Stimulated activated naive B cell treated with anti-CD40 and anti-IgM and Interleukin-4, amounts not matched to agents 10 μg/mL and 1 μg/mL and 100 μg/mL, for 72 hours (primary cell): Measurements from ENCODE around the gene AGPAT2.
"Not testable (repeated sequence)": the region's sequence is repeated elsewhere in the genome, so short reads cannot be mapped to it uniquely, and the experiment has no call there.

Experiments
- ATAC-seq, 2 donors: fragments of 150-1000 bp; cut with Tn5 transposase; replicated peaks; 2 replicates each; pipeline ENCODE4 v1.10.0; 2021; ENCODE audit warnings: moderate library complexity in 1 of 2
- DNase-seq: peaks from one replicate; pipeline ENCODE4 v3.0.0; 2021
- H3K27ac Mint-ChIP-seq: one replicate; pipeline ENCODE4 v1.8.0; 2022; ENCODE audit warnings: mild to moderate bottlenecking, mixed read lengths
- H3K27me3 Mint-ChIP-seq, 2 donors: one replicate each; pipeline ENCODE4 v1.8.0; 2022; ENCODE audit warnings: mixed read lengths in 2 of 2
- H3K36me3 Mint-ChIP-seq, 2 donors: one replicate each; pipeline ENCODE4 v1.8.0; 2022; ENCODE audit warnings: mixed read lengths in 2 of 2, mild to moderate bottlenecking in 1 of 2
- H3K4me1 Mint-ChIP-seq, 2 donors: one replicate each; pipeline ENCODE4 v1.8.0; 2022; ENCODE audit warnings: mixed read lengths in 2 of 2, mild to moderate bottlenecking in 1 of 2
- H3K4me3 Mint-ChIP-seq, 2 donors: one replicate each; pipeline ENCODE4 v1.8.0; 2022; ENCODE audit warnings: mild to moderate bottlenecking in 2 of 2, mixed read lengths in 2 of 2, moderate library complexity in 1 of 2
- H3K9me3 Mint-ChIP-seq, 2 donors: one replicate each; pipeline ENCODE4 v1.8.0; 2022; ENCODE audit warnings: mixed read lengths in 2 of 2, mild to moderate bottlenecking in 1 of 2

Gene AGPAT2

DNA sequence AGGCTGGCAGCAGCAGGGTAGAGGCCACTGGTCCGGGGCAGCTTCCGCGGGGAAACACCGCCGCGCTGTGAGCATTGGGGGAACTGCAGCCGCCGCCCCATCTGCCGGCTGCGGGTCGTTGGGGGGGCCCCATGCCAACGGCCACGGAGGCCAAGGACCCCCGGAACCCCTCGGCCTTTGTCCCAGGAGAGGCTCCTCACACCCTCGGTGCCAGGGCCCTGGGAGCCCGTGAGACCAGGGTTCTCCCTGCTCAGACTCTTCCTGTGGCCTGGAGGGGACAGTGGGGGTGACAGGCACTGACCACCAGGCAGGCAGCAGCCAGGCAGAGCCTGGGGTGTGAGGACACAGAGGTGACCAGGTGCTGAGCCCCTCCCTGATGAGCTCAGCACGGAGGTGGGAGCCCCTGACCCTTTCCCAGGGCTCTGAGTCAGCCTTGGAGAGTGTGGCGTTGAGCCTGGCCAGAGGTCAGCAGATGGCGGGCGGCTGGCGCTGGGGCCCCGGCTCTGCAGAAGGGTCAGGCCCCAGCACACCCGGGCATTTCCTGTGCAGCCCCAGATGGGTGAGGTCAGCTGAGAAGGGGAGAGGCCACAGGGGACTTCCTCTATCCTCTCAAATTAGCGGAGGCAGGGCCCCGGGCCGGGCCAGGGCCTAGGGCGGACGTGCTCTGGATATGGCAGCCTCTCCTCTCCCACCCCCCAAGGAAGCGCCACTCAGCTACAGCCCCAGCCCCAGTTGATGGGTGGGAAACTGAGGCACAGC, 42.5 kb downstream of the AGPAT2 start:
- no peaks in the 10 kb centered on the region for H3K36me3 Mint-ChIP-seq
- peak overlapping the region in 1 of 2 donors; percentile 72 for H3K4me3 Mint-ChIP-seq
- no peak overlapping the region for H3K27ac Mint-ChIP-seq
- ATAC-seq: peak; percentile 92 to 96
- H3K27me3 Mint-ChIP-seq: peaks cover 26 to 57% of the 10 kb centered on the region in 2 donors
- peaks cover 11 to 46% of the 10 kb centered on the region in 2 donors for H3K4me1 Mint-ChIP-seq
- DNase-seq: peak; percentile 71
- H3K9me3 Mint-ChIP-seq: no peaks in the 10 kb centered on the region

DNA sequence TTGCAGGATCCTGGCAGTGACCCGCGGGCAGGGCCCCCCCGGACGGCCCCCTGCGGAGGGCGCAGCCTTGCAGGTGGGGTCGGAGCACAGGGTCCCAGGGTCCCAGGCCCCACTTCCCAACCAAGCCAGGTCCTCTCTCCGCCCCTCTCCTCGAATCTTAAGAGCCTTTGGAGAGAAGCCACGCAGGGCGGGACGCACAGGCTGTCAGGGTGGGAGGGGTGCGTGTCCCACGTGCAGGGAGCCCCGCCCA, 43.0 kb downstream of the AGPAT2 start:
- Mint-ChIP-seq H3K27me3 (peaks cover 26 to 57% of the 10 kb centered on the region in 2 donors), H3K27ac (no peak overlapping the region), H3K4me1 (peaks cover 11 to 46% of the 10 kb centered on the region in 2 donors), H3K9me3 (no peaks in the 10 kb centered on the region), H3K4me3 (peak overlapping the region in 1 of 2 donors; percentile 72), H3K36me3 (no peaks in the 10 kb centered on the region)
- ATAC-seq (no peak), DNase-seq (no peak)

DNA sequence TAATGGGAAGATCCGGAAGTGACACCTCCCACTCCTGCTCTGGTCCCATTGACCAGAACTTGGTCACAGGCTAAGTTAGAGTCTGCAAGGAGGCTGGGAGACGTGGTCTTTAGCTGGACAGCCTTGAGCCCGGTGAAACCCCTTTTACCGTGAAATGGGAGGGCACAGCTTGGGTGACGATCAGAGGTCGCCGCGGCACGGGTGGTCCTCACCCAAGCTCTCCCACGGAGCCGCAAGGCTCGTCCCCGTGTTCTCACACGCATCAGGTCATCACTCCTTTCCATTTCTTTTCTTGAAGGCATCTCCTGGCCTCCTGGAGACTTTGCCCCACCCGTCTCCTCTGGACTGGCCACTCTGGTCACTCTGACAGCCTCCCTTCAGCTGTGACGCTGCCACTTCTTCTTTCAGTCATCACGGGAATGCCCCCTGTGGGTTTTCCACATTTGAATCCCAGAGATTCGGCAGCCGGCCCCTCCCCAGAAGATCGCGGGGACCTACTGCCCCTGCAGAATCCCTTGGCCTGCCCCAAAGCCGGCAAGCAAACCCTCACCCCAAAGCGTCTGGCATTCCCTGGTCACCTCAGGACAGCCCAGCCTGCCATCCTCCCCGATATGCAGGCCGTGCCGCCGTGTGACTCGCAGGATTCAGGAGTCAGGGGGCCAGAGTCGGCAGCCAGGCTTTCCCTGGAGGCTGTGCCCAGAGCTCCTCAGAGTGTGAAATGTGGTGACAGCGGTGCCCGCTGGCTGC, 43.5 kb downstream of the AGPAT2 start:
- peak in 1 of 2 donors; percentile 4 for ATAC-seq
- H3K4me3 Mint-ChIP-seq: peak overlapping the region; percentile 10 to 25
- H3K27ac Mint-ChIP-seq: peak overlapping the region; percentile 47
- peaks cover 11 to 43% of the 10 kb centered on the region in 2 donors for H3K4me1 Mint-ChIP-seq
- DNase-seq: no peak
- no peaks in the 10 kb centered on the region for H3K36me3 Mint-ChIP-seq
- no peaks in the 10 kb centered on the region for H3K9me3 Mint-ChIP-seq
- peaks cover 24 to 55% of the 10 kb centered on the region in 2 donors for H3K27me3 Mint-ChIP-seq

DNA sequence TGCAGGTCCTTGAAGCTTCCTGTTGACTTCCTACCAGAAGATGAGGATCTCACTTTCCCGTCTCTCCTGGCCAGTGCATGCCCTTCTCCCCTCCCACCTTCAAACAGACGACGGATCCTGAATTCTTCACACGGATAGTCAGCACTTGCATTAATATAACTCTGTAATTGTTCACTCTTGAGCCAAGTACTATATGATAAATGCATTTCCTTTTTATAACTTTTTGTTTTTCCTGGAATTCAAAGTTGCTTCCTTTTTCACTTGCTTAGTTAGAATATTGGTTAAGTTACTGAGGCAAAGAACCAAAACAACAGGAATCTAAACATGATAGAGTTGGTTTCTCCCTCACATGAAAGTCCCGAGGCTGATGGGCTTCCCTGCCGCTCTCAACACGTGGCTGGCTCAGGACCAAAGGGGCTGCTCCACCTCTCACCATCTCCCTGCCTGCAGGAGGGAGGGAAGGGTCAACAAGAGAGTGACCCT, 44.8 kb downstream of the AGPAT2 start:
- H3K4me1 Mint-ChIP-seq: peaks cover 9 to 39% of the 10 kb centered on the region in 2 donors
- H3K27ac Mint-ChIP-seq: no peak overlapping the region
- no peak for DNase-seq
- no peak overlapping the region for H3K4me3 Mint-ChIP-seq
- no peaks in the 10 kb centered on the region for H3K9me3 Mint-ChIP-seq
- peaks cover 21 to 52% of the 10 kb centered on the region in 2 donors for H3K27me3 Mint-ChIP-seq
- no peaks in the 10 kb centered on the region for H3K36me3 Mint-ChIP-seq
- no peak for ATAC-seq

DNA sequence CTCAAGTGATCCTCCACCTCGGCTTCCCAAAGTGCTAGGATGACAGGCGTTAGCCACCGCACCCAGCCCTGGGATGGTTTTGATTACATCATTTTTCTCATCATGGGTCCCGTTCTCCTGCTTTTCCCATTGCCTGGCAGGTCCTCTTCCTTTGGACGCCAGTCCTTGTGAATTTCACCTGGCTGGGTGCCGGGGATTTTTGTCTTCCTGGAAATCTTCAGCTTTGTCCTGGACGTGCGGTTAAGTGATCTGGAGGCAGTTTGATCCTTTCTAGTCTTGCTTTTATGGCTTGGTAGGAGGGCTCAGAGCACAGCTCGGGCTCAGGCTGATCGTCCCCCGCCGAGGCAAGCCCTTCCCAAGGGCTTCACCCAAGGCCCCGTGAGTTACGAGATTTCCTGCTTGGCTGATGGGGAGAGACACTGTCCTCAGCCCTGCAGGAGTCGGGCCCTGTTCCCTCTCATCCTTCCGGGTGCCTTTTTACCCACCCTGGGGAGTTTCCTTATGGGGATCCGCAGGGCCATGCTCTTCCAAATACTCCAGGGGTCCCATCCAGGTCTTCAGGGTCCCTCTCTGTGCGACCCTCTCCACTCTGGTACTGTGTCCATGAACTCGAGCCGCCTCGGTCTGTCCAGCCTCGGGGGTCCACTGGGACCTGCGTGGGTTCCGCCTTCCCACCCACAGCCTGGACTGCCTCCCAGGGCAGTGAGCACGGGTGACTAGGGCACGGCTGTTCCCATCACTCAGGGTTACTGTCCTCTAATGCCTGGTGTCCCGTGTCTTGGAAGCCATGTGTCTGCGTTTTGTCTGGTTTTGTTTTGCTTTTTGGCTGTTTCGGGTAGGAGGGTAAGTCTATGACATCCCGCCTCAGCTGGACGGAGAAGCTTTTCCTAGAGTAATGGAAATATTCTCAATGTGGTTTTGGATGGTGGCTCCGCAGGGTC, 46.8 kb downstream of the AGPAT2 start:
- peaks cover 13 to 38% of the 10 kb centered on the region in 2 donors for H3K27me3 Mint-ChIP-seq
- ATAC-seq (no peak), DNase-seq (no peak)
- no peaks in the 10 kb centered on the region for H3K36me3 Mint-ChIP-seq
- H3K27ac Mint-ChIP-seq: no peak overlapping the region
- peaks cover 6 to 20% of the 10 kb centered on the region in 2 donors for H3K4me1 Mint-ChIP-seq
- H3K4me3 Mint-ChIP-seq: no peak overlapping the region
- H3K9me3 Mint-ChIP-seq: no peaks in the 10 kb centered on the region

DNA sequence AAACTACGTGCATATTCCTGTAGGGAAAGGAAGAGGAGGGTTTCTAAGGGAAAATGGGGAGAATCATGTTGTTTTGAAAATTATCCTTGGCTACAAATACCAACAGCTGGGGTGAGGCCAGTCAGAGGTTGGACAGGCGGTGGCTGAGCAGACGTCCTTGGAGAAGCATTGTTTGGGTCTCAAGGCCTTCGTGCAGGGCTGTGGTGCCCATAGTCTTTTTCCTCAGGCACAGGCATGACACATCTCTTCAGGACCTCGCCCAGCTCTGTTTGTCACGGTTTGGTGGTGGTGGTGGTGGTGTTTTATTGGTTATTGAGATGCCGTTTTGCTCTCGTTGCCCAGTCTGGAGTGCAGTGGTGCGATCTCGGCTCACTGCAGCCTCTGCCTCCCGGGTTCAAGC, 52.4 kb downstream of the AGPAT2 start:
- ATAC-seq: no peak
- Mint-ChIP-seq H3K4me1 (peaks cover 0 to 4% of the 10 kb centered on the region in 2 donors), H3K4me3 (no peak overlapping the region), H3K9me3 (no peaks in the 10 kb centered on the region), H3K27ac (no peak overlapping the region), H3K36me3 (no peaks in the 10 kb centered on the region), H3K27me3 (peaks cover 4 to 8% of the 10 kb centered on the region in 2 donors)
- no peak for DNase-seq

DNA sequence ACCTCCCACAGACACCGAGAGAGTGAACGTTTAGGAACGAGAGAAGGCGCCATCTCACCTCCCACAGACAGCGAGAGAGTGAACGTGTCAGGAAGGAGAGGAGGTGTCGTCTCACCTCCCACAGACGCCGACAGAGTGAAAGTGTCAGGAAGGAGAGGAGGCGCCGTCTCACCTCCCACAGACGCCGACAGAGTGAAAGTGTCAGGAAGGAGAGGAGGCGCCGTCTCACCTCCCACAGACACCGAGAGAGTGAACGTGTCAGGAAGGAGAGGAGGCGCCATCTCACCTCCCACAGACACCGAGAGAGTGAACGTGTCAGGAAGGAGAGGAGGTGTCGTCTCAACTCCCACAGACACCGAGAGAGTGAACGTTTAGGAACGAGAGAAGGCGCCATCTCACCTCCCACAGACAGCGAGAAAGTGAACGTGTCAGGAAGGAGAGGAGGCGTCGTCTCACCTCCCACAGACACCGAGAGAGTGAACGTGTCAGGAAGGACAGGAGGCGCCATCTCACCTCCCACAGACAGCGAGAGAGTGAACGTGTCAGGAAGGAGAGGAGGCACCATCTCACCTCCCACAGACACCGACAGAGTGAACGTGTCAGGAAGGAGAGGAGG, 54.7 kb downstream of the AGPAT2 start:
- DNase-seq, ATAC-seq: not testable (repeated sequence)

DNA sequence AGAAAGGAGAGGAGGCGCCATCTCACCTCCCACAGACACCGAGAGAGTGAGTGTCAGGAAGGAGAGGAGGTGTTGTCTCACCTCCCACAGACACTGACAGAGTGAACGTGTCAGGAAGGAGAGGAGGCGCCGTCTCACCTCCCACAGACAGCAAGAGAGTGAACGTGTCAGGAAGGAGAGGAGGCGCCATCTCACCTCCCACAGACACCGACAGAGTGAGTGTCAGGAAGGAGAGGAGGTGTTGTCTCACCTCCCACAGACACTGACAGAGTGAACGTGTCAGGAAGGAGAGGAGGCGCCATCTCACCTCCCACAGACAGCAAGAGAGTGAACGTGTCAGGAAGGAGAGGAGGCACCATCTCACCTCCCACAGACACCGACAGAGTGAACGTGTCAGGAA, 55.2 kb downstream of the AGPAT2 start:
- peaks cover 5 to 11% of the 10 kb centered on the region in 2 donors for H3K4me1 Mint-ChIP-seq
- not testable (repeated sequence) for H3K27ac Mint-ChIP-seq, H3K9me3 Mint-ChIP-seq, DNase-seq, H3K36me3 Mint-ChIP-seq, H3K4me3 Mint-ChIP-seq, ATAC-seq
- peaks cover 27 to 31% of the 10 kb centered on the region in 2 donors for H3K27me3 Mint-ChIP-seq

More for the DNA sequence above, 54.7 kb downstream of the AGPAT2 start:
- peaks cover 23 to 26% of the 10 kb centered on the region in 2 donors for H3K27me3 Mint-ChIP-seq
- not testable (repeated sequence) for H3K9me3 Mint-ChIP-seq, H3K4me3 Mint-ChIP-seq, H3K27ac Mint-ChIP-seq, H3K36me3 Mint-ChIP-seq
- peaks cover 5 to 11% of the 10 kb centered on the region in 2 donors for H3K4me1 Mint-ChIP-seq

DNA sequence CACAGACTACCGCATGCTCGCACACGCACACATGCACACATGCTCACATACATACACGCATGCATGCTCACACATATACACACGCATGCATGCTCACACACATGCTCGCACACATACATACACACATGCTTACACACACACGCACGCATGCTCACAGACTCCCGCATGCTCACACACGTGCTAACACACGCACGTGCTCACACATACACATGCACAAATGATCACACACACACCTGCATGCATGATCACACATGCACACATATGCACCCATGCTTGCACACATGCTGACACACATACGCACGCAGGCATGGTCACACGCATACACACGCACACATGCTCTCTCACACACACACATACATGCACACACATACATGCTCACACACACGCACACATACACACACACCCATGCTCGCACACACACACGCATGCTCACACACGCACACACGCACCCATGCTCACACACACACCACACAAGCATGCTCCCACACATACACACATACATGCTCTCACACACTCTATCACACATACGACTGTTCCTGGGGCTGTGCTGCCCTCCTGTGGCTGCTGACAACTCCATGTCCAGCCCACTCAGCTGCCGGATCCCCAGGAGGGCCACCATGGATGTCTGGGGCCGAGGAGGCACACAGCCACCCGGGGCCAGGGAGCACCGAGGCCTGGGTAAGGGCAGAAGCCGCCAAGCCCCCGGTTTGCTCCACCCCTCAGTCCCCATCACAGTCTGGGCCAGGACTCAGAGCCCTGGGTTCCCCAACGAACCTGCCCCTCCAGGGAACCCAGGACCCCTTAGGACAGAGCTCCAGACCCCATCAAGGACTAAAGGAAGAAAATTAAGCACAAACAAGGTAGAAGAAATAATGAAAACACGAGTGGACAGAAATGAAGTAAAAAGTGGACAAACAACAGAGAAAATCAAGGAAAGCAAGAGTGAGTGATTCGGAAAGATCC, 55.9 kb downstream of the AGPAT2 start:
- DNase-seq: peak; percentile 61
- no peak overlapping the region for H3K4me3 Mint-ChIP-seq
- H3K4me1 Mint-ChIP-seq: peaks cover 5 to 11% of the 10 kb centered on the region in 2 donors
- H3K27ac Mint-ChIP-seq: no peak overlapping the region
- ATAC-seq: peak; percentile 94 to 95
- peaks cover 27 to 31% of the 10 kb centered on the region in 2 donors for H3K27me3 Mint-ChIP-seq
- H3K9me3 Mint-ChIP-seq: no peaks in the 10 kb centered on the region
- no peaks in the 10 kb centered on the region for H3K36me3 Mint-ChIP-seq

DNA sequence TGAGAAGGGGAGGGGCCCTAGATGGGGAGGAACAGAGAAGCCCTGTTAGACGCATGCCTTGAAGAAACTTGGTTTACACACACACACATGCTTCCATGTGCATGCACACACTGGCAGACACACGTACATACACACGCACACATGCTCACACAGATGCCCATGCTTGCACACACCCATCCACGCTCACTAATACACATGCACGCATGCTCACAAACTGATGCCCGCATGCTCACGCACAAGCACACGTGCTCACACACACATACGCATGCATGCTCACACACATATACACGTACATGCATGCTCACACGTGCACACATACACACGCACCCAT, 56.6 kb downstream of the AGPAT2 start:
- Mint-ChIP-seq H3K36me3 (no peaks in the 10 kb centered on the region), H3K27me3 (peaks cover 31 to 37% of the 10 kb centered on the region in 2 donors), H3K27ac (no peak overlapping the region), H3K4me3 (no peak overlapping the region), H3K4me1 (peaks cover 10 to 13% of the 10 kb centered on the region in 2 donors), H3K9me3 (no peaks in the 10 kb centered on the region)
- DNase-seq: no peak
- peak in 1 of 2 donors; percentile 2 for ATAC-seq

DNA sequence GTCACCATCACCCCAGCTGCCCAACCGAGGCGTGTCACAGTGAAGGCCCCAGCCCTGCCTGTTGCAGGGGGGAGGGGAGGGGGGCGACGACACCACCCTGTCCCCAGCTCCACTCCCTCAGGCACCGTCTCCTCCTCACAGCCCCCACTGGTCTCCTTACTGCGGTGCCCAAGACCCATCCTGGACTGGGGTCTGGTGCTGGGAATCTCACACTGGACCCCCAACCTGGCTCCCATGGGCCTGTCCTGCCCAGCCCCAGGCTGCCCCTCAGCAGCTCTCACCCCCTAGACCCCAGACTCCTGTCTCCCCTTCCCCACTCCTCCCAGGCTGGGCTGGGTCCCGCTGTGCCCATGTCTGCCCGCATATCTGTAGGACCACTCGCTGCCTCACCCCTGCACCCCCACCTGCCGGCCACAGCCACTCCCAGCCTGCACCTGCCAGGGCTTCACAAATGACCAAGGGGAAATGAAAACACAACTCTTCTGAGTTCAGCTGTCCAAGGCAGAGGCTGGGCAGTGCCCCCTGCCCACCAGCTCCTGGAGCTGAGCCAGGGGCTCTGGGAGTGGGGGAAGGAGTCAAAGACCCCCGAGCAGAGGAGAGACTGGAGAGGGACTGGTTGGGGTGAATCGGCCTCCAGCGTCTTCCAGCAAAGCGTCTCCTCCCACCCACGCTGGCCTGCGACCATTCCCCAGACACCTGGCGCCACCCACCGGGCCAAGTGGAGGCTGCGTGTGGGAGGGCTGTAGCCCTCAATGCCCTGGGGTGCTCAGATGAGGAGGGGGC, 57.2 kb downstream of the AGPAT2 start:
- peak overlapping the region in 1 of 2 donors; percentile 38 for H3K4me3 Mint-ChIP-seq
- peaks cover 35 to 42% of the 10 kb centered on the region in 2 donors for H3K27me3 Mint-ChIP-seq
- H3K27ac Mint-ChIP-seq: no peak overlapping the region
- no peaks in the 10 kb centered on the region for H3K36me3 Mint-ChIP-seq
- no peaks in the 10 kb centered on the region for H3K9me3 Mint-ChIP-seq
- H3K4me1 Mint-ChIP-seq: peaks cover 15% of the 10 kb centered on the region in 2 donors
- peak; percentile 63 to 72 for ATAC-seq
- DNase-seq: peak; percentile 52
